SH-SY5Y (cell line): ENCODE data around the gene SLC9A9.

ENCODE experiments used
- GATA2 ChIP-seq: IDR thresholded peaks from 2 replicates; pipeline ENCODE4 v1.6.1; 2011; ENCODE audit warnings: mild to moderate bottlenecking, low read depth, low read length
- GATA3 ChIP-seq: IDR thresholded peaks from 2 replicates; pipeline ENCODE4 v1.6.1; 2011; ENCODE audit warnings: low read depth, mild to moderate bottlenecking, low read length, moderate library complexity

DNA sequence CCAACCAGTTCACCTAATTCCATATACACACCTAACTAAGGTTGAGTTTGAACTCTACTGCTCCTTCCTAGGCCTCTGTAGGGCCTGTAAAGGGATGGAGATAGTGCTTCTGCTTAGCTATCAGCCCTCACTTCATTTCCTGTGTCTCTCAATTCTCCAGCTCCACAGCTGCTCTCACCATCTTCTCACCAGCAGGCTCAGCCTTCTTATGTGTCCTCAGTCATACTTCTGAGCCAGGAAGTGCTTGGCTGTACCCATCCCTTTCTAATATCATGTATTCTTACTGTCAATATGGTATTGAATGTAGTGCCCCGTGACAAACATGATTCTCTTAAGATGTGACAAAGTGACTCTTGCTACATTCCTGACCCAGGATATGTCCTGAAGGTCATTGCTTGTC lies 116.9 kb downstream of the SLC9A9 start:
- TF ChIP-seq GATA2 (no peak), GATA3 (no peak)
